Kidney (tissue), 14 donors: Measurements from ENCODE around the gene SLC9A8. TPM values are rescaled to one million over a fixed set of nuclear protein-coding genes. Genes with fewer than 3 reads are reported as not detected.

ENCODE experiments used
- DNase-seq, 5 donors: peaks; one replicate each; pipeline ENCODE4 v3.0.0-alpha.2; 2013 to 2020
- FAIRE-seq: peaks from 2 replicates; lab custom pipeline; 2012; peaks lifted over from hg19 to GRCh38; lab: Jason Lieb, UNC
- H3K27ac ChIP-seq, 2 donors: one replicate each; pipeline ENCODE4 v1.7.0; 2013; ENCODE audit warnings: low read depth in 2 of 2, low read length in 2 of 2, inconsistent platforms in 1 of 2
- H3K27me3 ChIP-seq: one replicate; pipeline ENCODE4 v1.7.1; 2013; ENCODE audit warnings: low read length, inconsistent platforms; ENCODE audit not compliant: control insufficient read depth, insufficient read depth
- H3K36me3 ChIP-seq, 3 donors: one replicate each; pipeline versions ENCODE4 v1.7.0 to v1.7.1; 2013; ENCODE audit warnings: low read length in 3 of 3, control low read depth in 1 of 3, inconsistent platforms in 1 of 3; ENCODE audit not compliant: insufficient read depth in 3 of 3, control insufficient read depth in 2 of 3
- H3K4me1 ChIP-seq, 3 donors: one replicate each; pipeline versions ENCODE4 v1.7.0 to v1.7.1; 2013; ENCODE audit warnings: low read length in 3 of 3, inconsistent platforms in 1 of 3, low read depth in 1 of 3; ENCODE audit not compliant: control insufficient read depth in 2 of 3, insufficient read depth in 2 of 3
- H3K4me3 ChIP-seq, 3 donors: one replicate each; pipeline versions ENCODE4 v1.7.0 to v1.8.1; 2013; ENCODE audit warnings: low read length in 3 of 3, control low read depth in 1 of 3, inconsistent platforms in 1 of 3
- H3K9ac ChIP-seq, 3 donors: one replicate each; pipeline versions ENCODE4 v1.7.0 to v1.7.1; 2013; ENCODE audit warnings: low read length in 3 of 3, control low read depth in 1 of 3, inconsistent platforms in 1 of 3
- H3K9me3 ChIP-seq, 3 donors: one replicate each; pipeline versions ENCODE4 v1.7.0 to v1.7.1; 2013; ENCODE audit warnings: low read length in 3 of 3, control low read depth in 1 of 3, inconsistent platforms in 1 of 3; ENCODE audit not compliant: control insufficient read depth in 2 of 3, insufficient read depth in 1 of 3
- CTCF ChIP-seq: IDR thresholded peaks from 3 replicates; pipeline ENCODE4 v1.5.1; 2012; ENCODE audit warnings: mild to moderate bottlenecking, moderate library complexity, borderline replicate concordance; ENCODE audit not compliant: insufficient read depth; ENCODE audit errors: extremely low read depth
- intact Hi-C: fragments of 100-400 bp; cut with DNase I; formaldehyde crosslinking; loops from one replicate; pipeline ENCODE4 v1.11.1; 2022
- polyA plus RNA-seq: library from polyadenylated mRNA; stranded (reverse); fragments of 350-450 nt; fragmentation: Illumina TruSeq; extraction: RNeasy Lipid Tissue Mini Kit (QIAGEN cat#74804); gene quantifications from one replicate; pipeline ENCODE4 v1.2.3, GENCODE V29; 2014; ENCODE audit warnings: low read depth, low replicate concordance; ENCODE audit not compliant: insufficient read depth
- total RNA-seq: library from RNA; stranded (reverse); fragmentation: NEBNext Ultra II Directional; extraction: Animal tissue kit (Norgen Biotek cat#: 25700); gene quantifications from one replicate; pipeline ENCODE4 v1.2.1, GENCODE V29; 2021
- donor health status: control.
- donor health status: control.
- donor health status: control.
- donor health status: control.
- donor health status: control.
- donor health status: DM: yes; HTN: yes; CAD: no.
- donor health status: Normal renal cell carcinoma (clear cell type).

SLC9A8 gene
- total and polyA plus RNA-seq, 2 donors from 2014 or later = 4.5 to 22.4 TPM

- intact Hi-C loops = no loop called here
- Histone ChIP-seq H3K4me1 (no peaks in the 10 kb centered on the region), H3K36me3 (peaks cover 4 to 17% (median 5%) of the 10 kb centered on the region in 3 donors), H3K27me3 (no peaks in the 10 kb centered on the region), H3K9ac (no peak overlapping the region), H3K27ac (no peak overlapping the region), H3K4me3 (no peak overlapping the region), H3K9me3 (no peaks in the 10 kb centered on the region)
- no peak for FAIRE-seq
- no peak for DNase-seq
- TF ChIP-seq CTCF = no peak
Observed at GRCh38 chr20:49874696-49875095, 62.1 kb downstream of the SLC9A8 start.

- Histone ChIP-seq H3K4me3 (no peak overlapping the region), H3K9ac (no peak overlapping the region), H3K27me3 (no peaks in the 10 kb centered on the region), H3K27ac (no peak overlapping the region), H3K36me3 (peaks cover 2 to 22% (median 10%) of the 10 kb centered on the region in 3 donors), H3K4me1 (no peaks in the 10 kb centered on the region), H3K9me3 (no peaks in the 10 kb centered on the region)
- intact Hi-C loops = no loop called here
- FAIRE-seq = no peak
- no peak for TF ChIP-seq CTCF
- no peak for DNase-seq
Observed at GRCh38 chr20:49877386-49877921, 64.8 kb downstream of the SLC9A8 start.

- H3K4me3 ChIP-seq = no peak overlapping the region
- peaks cover 2 to 27% (median 15%) of the 10 kb centered on the region in 3 donors for H3K36me3 ChIP-seq
- H3K27ac ChIP-seq = no peak overlapping the region
- FAIRE-seq (no peak), DNase-seq (no peak)
- intact Hi-C loops = no loop called here
- no peaks in the 10 kb centered on the region for H3K27me3 ChIP-seq
- H3K9me3 ChIP-seq = no peaks in the 10 kb centered on the region
- H3K4me1 ChIP-seq = no peaks in the 10 kb centered on the region
- no peak overlapping the region for H3K9ac ChIP-seq
- no peak for TF ChIP-seq CTCF
Observed at GRCh38 chr20:49878977-49879376, 66.3 kb downstream of the SLC9A8 start.

- no peak overlapping the region for H3K27ac ChIP-seq
- no peaks in the 10 kb centered on the region for H3K27me3 ChIP-seq
- H3K9me3 ChIP-seq = no peaks in the 10 kb centered on the region
- H3K9ac ChIP-seq = no peak overlapping the region
- H3K4me3 ChIP-seq = no peak overlapping the region
- DNase-seq (no peak), FAIRE-seq (no peak)
- no peaks in the 10 kb centered on the region for H3K4me1 ChIP-seq
- TF ChIP-seq CTCF = no peak
- intact Hi-C loops = no loop called here
- peaks cover 2 to 30% (median 14%) of the 10 kb centered on the region in 3 donors for H3K36me3 ChIP-seq
Observed at GRCh38 chr20:49880177-49880576, 67.5 kb downstream of the SLC9A8 start.
